HFF-Myc (cell line): ENCODE data around the gene CXCL1.
A peak's percentile ranks its signal among the peaks of the same experiment; 100 is the strongest.

Source experiments
- DNase-seq: peaks from one replicate; pipeline ENCODE4 v3.0.0-alpha.2; 2011; ENCODE audit warnings: low read depth; ENCODE audit errors: extremely low read depth
- H3K4me3 ChIP-seq: replicated peaks from 2 replicates; pipeline ENCODE4 v1.5.1; 2011; ENCODE audit warnings: low read depth, mild to moderate bottlenecking, control low read depth, low read length
- TF ChIP-seq, protein P1 (sequence below): IDR thresholded peaks from 2 replicates; pipeline ENCODE4 v1.5.1; 2012; ENCODE audit warnings: mild to moderate bottlenecking, low read depth, low read length, control low read depth; ENCODE audit errors: missing control alignments

Gene CXCL1

DNA sequence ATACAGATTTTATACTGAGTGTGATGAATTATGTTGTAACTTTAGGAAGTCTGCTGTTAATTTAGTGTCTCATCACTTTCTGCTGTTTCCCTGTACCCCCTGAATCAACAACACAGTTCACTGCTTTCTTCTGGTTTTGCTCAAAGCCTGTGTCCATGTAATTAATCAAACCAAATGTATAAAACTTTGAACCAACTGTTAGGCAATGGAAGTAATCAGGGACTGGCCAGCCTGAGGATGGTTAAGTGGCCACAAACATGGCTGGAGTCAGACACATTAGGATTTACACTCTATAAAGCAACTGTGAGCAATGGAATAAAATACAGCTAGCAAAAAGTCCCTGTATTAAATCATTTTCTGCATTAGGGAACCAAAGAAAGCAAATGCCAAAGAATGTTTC, 42.6 kb downstream of the CXCL1 start:
- TF ChIP-seq, protein P1, sequence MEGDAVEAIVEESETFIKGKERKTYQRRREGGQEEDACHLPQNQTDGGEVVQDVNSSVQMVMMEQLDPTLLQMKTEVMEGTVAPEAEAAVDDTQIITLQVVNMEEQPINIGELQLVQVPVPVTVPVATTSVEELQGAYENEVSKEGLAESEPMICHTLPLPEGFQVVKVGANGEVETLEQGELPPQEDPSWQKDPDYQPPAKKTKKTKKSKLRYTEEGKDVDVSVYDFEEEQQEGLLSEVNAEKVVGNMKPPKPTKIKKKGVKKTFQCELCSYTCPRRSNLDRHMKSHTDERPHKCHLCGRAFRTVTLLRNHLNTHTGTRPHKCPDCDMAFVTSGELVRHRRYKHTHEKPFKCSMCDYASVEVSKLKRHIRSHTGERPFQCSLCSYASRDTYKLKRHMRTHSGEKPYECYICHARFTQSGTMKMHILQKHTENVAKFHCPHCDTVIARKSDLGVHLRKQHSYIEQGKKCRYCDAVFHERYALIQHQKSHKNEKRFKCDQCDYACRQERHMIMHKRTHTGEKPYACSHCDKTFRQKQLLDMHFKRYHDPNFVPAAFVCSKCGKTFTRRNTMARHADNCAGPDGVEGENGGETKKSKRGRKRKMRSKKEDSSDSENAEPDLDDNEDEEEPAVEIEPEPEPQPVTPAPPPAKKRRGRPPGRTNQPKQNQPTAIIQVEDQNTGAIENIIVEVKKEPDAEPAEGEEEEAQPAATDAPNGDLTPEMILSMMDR: no peak
- no peak for DNase-seq
- H3K4me3 ChIP-seq: no peak overlapping the region

DNA sequence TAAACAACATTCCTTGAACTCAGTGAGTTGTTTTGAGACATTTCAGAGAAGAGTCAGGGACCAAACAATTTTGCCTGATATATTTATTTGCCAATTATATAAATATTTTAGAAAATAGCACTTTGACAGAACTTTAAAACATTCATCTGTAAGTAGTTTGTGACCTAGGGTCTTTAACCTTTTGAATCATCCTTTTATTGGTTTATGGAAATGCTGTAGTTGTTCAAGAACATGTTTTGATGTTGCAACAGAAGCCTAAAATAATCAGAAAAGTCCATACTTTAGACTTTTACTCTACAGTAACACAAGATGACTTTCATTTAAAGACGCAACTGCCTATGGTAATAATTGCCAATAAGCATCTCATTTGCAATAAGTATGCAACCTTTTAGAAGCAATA, 43.0 kb downstream of the CXCL1 start:
- no peak overlapping the region for H3K4me3 ChIP-seq
- DNase-seq: no peak
- TF ChIP-seq, protein P1: no peak

DNA sequence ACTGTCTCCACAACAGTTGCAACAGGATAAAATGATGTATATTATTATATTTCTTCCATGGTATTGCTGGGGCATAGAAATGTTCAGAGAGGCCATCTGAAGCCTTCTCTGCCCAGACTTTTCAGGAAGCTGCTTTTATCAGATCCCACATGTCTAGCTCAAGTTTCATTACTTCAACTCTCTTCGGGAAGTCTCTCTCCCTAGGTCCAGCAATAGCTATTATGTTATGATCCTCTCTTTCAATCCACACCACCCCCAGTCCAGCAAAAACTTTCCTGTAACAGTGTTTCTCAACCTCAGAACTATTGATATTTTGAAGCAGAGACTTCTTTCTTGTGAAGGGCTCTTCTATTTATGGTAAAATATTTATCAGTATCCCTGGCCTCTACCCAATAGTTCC, 44.9 kb downstream of the CXCL1 start:
- TF ChIP-seq, protein P1: no peak
- no peak for DNase-seq
- no peak overlapping the region for H3K4me3 ChIP-seq

DNA sequence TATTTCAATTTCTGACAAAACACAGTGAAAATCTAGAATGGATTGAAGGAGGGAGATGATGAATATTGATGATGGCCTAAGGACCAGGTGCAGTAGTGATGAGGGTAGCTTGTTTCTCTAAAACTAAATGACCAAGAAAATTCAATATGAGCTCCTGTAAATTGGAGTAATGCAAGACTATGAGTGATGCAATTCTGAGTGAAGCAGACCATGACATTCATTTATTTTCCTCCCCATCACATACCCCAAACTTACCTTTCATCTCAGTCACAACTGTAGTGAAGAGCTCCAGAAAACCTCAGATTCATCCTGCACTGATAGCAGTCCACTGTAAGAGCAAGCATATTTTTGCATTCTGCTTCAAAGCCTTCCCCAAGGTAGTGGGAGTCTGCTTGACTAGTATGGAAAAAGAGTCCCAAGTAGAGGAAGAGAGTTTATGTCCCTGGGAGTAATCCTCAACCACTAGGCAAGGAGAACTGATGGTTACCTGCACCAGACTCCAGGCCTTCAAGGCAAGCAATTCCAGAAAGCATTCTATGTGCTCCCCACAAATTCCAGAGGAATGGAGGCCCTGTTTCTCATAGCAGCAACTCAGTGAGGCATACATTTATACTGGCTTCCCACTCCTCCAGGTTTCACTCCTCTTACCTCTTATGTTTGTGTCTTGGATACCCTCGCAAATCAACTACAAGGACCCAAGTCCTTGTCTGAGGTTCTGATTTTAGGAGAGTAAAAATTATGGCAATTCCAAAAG, 47.2 kb downstream of the CXCL1 start:
- no peak for DNase-seq
- TF ChIP-seq, protein P1: no peak
- no peak overlapping the region for H3K4me3 ChIP-seq

DNA sequence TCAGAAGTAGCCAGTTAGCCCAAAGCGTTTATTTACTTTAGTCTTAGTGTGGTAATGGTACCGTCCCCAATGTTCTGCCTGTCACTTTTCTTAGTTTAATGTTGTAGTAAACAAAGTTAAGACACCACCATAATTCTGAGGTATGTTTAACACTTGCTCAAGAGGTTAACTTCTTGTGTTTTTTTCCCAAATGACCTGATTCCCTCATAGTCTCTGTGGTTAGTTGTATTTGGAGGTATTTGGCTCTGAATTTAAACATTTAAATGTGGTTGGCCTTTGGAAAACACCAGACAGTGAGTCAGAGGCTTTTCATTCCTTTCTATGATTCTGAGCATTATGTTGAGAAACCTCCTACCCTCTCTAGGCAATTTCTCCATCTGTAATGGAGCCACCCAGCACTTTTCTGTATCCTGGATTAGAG, 47.9 kb downstream of the CXCL1 start:
- TF ChIP-seq, protein P1: no peak
- peak; percentile 80 for DNase-seq
- no peak overlapping the region for H3K4me3 ChIP-seq

DNA sequence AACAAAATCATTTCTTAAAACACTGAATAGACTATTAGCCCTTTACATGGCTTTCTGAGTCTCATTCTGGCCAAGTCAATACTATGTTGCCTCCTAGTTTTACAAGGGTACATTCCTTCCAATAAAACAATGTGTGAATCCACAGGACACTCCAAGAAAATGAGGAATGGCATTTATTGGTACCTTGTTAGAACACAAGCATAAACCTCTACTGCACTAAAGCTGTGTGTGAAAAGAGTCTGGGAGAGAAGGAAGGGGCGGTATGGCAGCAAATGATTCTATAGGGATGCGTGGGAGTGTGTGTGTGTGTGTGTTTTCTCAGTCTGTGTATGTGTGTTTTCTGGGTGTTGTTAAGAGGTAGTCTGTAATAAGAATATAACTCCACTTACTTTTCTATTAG, 48.9 kb downstream of the CXCL1 start:
- H3K4me3 ChIP-seq: no peak overlapping the region
- no peak for DNase-seq
- TF ChIP-seq, protein P1: no peak

DNA sequence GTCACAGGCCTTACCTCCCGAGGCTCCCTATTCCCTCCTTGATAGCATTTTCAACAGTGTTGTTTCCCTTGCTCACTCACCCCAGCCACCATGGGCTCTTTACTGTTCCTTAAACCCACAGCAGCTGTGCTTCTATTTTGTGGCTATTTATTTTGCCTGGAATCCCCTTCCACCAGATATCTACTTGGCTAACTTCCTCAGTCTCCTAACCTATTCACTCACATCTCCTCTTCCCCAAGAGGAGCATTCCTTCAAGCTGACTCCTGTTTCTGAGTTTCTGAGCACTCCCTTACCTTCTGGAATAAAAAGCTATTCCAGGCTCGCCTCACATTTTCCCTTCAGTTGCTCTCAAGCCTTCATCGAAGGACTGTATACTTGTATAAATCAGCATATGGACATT, 50.5 kb downstream of the CXCL1 start:
- DNase-seq: no peak
- TF ChIP-seq, protein P1: no peak
- no peak overlapping the region for H3K4me3 ChIP-seq
